Thyroid gland (tissue), 4 donors: Measurements from ENCODE around the gene SESN3. TPM values are rescaled to one million over a fixed set of nuclear protein-coding genes. Genes with fewer than 3 reads are reported as not detected.

Source experiments
- DNase-seq, 2 donors: peaks; one replicate each; pipeline ENCODE4 v3.0.0-alpha.2; 2019
- H3K27ac ChIP-seq, 3 donors: fragments of 200-600 bp; sonication (generic); 1 replicate in 2 of 3; 2 replicates in 1 of 3; pipeline ENCODE4 v1.5.1; 2016 to 2019; ENCODE audit warnings: mild to moderate bottlenecking in 1 of 3, moderate library complexity in 1 of 3
- H3K27me3 ChIP-seq: fragments of 200-600 bp; sonication (generic); one replicate; pipeline ENCODE4 v1.5.1; 2019
- H3K36me3 ChIP-seq, 2 donors: fragments of 200-600 bp; sonication (generic); one replicate each; pipeline ENCODE4 v1.5.1; 2016 to 2019
- H3K4me1 ChIP-seq, 2 donors: fragments of 200-600 bp; sonication (generic); one replicate each; pipeline ENCODE4 v1.5.1; 2017 to 2019
- H3K4me3 ChIP-seq, 3 donors: fragments of 200-600 bp; sonication (generic); replicated peaks in 1 of 3; 1 replicate in 2 of 3; 2 replicates in 1 of 3; pipeline ENCODE4 v1.5.1; 2016; ENCODE audit warnings: mild to moderate bottlenecking in 1 of 3
- H3K9me3 ChIP-seq: fragments of 200-600 bp; sonication (generic); one replicate; pipeline ENCODE4 v1.5.1; 2017
- POLR2A ChIP-seq, 2 donors: fragments of 450-650 bp; IDR thresholded peaks; one replicate each; pipeline ENCODE4 v1.6.1; 2017; ENCODE audit warnings: antibody characterized with exemption in 2 of 2, mild to moderate bottlenecking in 2 of 2, moderate library complexity in 1 of 2
- WGBS, 2 donors: methylation state at CpG; one replicate each; pipeline ENCODE4 v1.1.5; 2017; 5-methylcytosine and 5-hydroxymethylcytosine counted together
- intact Hi-C: fragments of 100-400 bp; cut with DNase I; formaldehyde crosslinking; loops from one replicate; pipeline ENCODE4 v1.15.1; 2023
- total RNA-seq, 4 donors: library from RNA; depleted of rRNA; stranded (reverse); fragments of >200 nt; gene quantifications; one replicate each; pipeline ENCODE4 v1.2.3, GENCODE V29; 2016
- TF ChIP-seq, protein P1 (sequence below), 6 experiments: fragments of 200-600 bp in 3 of 6; fragments of 450-650 bp in 3 of 6; sonication (generic) in 3 of 6; IDR thresholded peaks; one replicate each; pipeline ENCODE4 v1.5.1; 2016 to 2019; ENCODE audit warnings: antibody characterized with exemption in 6 of 6, mild to moderate bottlenecking in 2 of 6, inconsistent platforms in 1 of 6, moderate library complexity in 1 of 6

SESN3 gene
- total RNA-seq, 4 donors from 2014 or later = 54.3 to 82.2 (median 71.8) TPM

DNA sequence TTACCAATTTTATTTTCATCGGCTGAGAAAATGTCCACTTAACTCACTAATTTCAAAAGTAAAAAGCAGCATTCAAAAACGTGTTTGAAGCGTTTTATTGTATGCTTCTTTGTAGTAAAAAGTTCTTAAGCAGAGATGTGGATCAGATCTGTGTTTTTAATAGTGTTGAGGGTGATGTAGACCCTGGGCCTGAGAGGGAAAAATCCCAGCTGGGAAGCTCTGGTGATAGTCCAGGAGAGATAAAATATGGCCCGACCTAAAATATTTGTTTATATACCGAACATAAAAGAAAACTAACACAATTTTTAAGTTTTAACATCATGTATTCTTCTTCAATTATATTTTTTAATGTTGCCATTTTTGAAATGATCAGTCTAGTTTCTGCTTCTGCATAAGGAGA is 35.2 kb downstream of the SESN3 start:
- Histone ChIP-seq H3K27me3 (no peaks in the 10 kb centered on the region), H3K4me1 (no peaks in the 10 kb centered on the region), H3K27ac (no peak overlapping the region), H3K4me3 (no peak overlapping the region), H3K36me3 (no peaks in the 10 kb centered on the region), H3K9me3 (no peaks in the 10 kb centered on the region)
- TF ChIP-seq, protein P1, sequence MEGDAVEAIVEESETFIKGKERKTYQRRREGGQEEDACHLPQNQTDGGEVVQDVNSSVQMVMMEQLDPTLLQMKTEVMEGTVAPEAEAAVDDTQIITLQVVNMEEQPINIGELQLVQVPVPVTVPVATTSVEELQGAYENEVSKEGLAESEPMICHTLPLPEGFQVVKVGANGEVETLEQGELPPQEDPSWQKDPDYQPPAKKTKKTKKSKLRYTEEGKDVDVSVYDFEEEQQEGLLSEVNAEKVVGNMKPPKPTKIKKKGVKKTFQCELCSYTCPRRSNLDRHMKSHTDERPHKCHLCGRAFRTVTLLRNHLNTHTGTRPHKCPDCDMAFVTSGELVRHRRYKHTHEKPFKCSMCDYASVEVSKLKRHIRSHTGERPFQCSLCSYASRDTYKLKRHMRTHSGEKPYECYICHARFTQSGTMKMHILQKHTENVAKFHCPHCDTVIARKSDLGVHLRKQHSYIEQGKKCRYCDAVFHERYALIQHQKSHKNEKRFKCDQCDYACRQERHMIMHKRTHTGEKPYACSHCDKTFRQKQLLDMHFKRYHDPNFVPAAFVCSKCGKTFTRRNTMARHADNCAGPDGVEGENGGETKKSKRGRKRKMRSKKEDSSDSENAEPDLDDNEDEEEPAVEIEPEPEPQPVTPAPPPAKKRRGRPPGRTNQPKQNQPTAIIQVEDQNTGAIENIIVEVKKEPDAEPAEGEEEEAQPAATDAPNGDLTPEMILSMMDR (IDR thresholded peaks at IDR 0.05) = no peak
- TF ChIP-seq POLR2A (IDR thresholded peaks at IDR 0.05) = no peak
- WGBS, 2 donors = 74 to 86% methylated on average over 5 of the region's 5 CpGs
- intact Hi-C loops = no loop called here
- DNase-seq = no peak

DNA sequence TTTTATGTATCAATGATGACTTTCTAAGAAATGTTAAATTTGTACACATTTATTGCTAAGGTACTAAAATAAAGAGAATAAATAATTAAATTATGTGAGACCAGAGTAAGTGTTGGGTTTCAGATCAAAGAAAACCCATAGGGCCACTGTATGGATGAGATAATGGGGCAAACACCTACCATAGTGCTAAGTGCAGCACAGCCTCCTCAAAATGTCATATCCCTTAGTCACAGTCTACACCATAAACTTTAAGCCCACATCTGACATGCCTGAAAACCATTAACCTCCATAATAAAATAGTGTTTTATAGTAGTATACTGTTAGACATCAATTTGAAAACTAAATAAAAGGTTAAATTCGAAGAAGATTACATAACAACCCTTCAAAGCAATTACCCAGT is 37.5 kb downstream of the SESN3 start:
- intact Hi-C loops = no loop called here
- Histone ChIP-seq H3K27me3 (no peaks in the 10 kb centered on the region), H3K27ac (no peak overlapping the region), H3K4me1 (no peaks in the 10 kb centered on the region), H3K9me3 (no peaks in the 10 kb centered on the region), H3K36me3 (no peaks in the 10 kb centered on the region), H3K4me3 (no peak overlapping the region)
- DNase-seq = no peak
- TF ChIP-seq, protein P1 (IDR thresholded peaks at IDR 0.05) = no peak
- no peak for TF ChIP-seq POLR2A (IDR thresholded peaks at IDR 0.05)
- 94 to 98% methylated on average over 1 of the region's 1 CpG for WGBS, 2 donors

DNA sequence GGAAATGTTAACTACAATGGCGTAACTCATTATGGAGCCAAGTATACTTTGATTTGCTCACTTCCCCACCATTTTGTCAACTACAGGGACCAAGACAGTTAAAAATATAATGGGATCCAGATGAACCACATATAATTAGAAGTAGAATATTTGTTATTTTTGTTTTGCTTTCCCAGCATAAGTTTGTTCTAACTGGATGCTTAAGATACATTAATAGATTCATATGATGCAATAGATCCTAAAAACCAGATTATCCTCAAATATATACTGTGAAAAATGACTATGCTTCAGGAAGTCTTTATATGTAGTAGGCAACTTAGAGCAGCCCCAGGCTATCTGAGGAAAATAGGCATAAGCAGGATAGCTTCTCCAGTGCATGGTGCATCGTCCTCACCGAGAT is 38.3 kb downstream of the SESN3 start:
- no peak overlapping the region for H3K27ac ChIP-seq
- no peaks in the 10 kb centered on the region for H3K4me1 ChIP-seq
- no peaks in the 10 kb centered on the region for H3K27me3 ChIP-seq
- intact Hi-C loops = no loop called here
- no peak for DNase-seq
- WGBS, 2 donors = 69 to 97% methylated on average over 3 of the region's 3 CpGs
- H3K36me3 ChIP-seq = no peaks in the 10 kb centered on the region
- H3K4me3 ChIP-seq = no peak overlapping the region
- H3K9me3 ChIP-seq = no peaks in the 10 kb centered on the region
- no peak for TF ChIP-seq POLR2A (IDR thresholded peaks at IDR 0.05)
- TF ChIP-seq, protein P1 (IDR thresholded peaks at IDR 0.05) = no peak

DNA sequence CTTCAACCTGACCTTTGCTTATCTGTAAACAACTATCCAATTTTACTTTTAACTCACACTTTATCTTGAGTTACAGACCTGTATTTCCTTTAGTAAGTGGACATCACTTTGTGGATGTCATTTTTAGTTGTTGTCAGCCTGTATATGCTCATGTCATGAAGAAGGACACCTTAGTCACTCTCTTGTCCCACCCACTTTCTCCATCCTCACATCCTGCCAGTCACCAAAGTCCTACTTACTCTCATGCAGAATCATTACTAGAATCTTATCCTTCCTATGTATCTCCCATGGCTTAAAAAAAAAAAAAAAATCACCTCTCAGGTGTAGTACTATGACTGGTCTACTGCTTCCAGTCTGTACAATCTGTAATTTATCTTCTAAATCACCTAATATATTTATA is 43.3 kb downstream of the SESN3 start:
- Histone ChIP-seq H3K27ac (no peak overlapping the region), H3K36me3 (peaks cover 0 to 3% of the 10 kb centered on the region in 2 donors), H3K4me3 (no peak overlapping the region), H3K9me3 (no peaks in the 10 kb centered on the region), H3K27me3 (no peaks in the 10 kb centered on the region), H3K4me1 (no peaks in the 10 kb centered on the region)
- intact Hi-C loops = no loop called here
- no peak for DNase-seq
- TF ChIP-seq POLR2A (IDR thresholded peaks at IDR 0.05) = no peak
- TF ChIP-seq, protein P1 (IDR thresholded peaks at IDR 0.05) = no peak

DNA sequence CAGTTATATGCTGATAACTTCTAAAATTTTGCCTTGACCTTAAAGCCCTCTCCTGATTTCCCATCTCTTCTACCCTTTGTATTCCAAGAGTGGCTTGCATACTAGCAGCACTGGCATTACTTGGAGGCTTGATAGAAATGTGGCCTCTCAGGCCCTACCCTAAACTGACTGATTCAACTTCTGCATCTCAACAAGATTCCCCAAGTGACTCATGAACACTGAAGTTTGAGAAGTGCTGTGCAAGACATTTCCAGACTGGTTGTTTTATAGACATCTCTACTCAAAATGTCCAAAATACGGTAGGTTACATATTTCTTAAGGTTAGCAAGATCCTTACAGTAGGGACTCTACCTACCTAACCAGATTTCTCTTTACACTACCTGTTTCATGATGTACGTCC is 48.6 kb downstream of the SESN3 start:
- Histone ChIP-seq H3K4me1 (no peaks in the 10 kb centered on the region), H3K27ac (no peak overlapping the region), H3K4me3 (no peak overlapping the region), H3K36me3 (peaks cover 5 to 19% of the 10 kb centered on the region in 2 donors), H3K27me3 (no peaks in the 10 kb centered on the region), H3K9me3 (no peaks in the 10 kb centered on the region)
- intact Hi-C loops = no loop called here
- no peak for DNase-seq
- no peak for TF ChIP-seq POLR2A (IDR thresholded peaks at IDR 0.05)
- TF ChIP-seq, protein P1 (IDR thresholded peaks at IDR 0.05) = no peak
- 97% methylated on average over 2 of the region's 2 CpGs for WGBS, 2 donors
